Adrenal gland (tissue), 12 donors: ENCODE results near the gene KIF26B. TPM values are rescaled to one million over a fixed set of nuclear protein-coding genes. Genes with fewer than 3 reads are reported as not detected.

Experiments used
- DNase-seq, 7 donors: peaks; one replicate each; pipeline ENCODE4 v3.0.0-alpha.2; 2019 to 2020
- H3K27ac ChIP-seq, 5 donors: fragments of 200-600 bp; sonication (generic) in 4 of 5; 1 replicate in 3 of 5; 2 replicates in 2 of 5; pipeline versions ENCODE4 v1.5.1 to v1.8.0; 2016 to 2020; ENCODE audit warnings: mild to moderate bottlenecking in 1 of 5
- H3K27me3 ChIP-seq: fragments of 200-600 bp; 2 replicates; pipeline ENCODE4 v1.8.0; 2021
- H3K36me3 ChIP-seq, 2 donors: fragments of 200-600 bp; replicated peaks in 1 of 2; 1 replicate in 1 of 2; 2 replicates in 1 of 2; pipeline versions ENCODE4 v1.5.1 to v1.8.0; 2018 to 2022
- H3K4me1 ChIP-seq, 2 donors: fragments of 200-600 bp; replicated peaks in 1 of 2; 1 replicate in 1 of 2; 2 replicates in 1 of 2; pipeline versions ENCODE4 v1.5.1 to v1.8.0; 2018 to 2021
- H3K4me3 ChIP-seq, 4 donors: fragments of 200-600 bp; sonication (generic) in 3 of 4; one replicate each; pipeline ENCODE4 v1.5.1; 2016 to 2018
- H3K9me3 ChIP-seq, 3 donors: fragments of 200-600 bp; sonication (generic) in 1 of 3; replicated peaks in 1 of 3; 1 replicate in 2 of 3; 2 replicates in 1 of 3; pipeline versions ENCODE4 v1.5.1 to v1.8.0; 2016 to 2021
- CTCF ChIP-seq, 6 experiments: fragments of 450-650 bp in 4 of 6; fragments of 200-600 bp in 2 of 6; sonication (generic) in 1 of 6; IDR thresholded peaks; 1 replicate in 5 of 6; 2 replicates in 1 of 6; pipeline versions ENCODE4 v1.5.1 to v1.8.0; 2016 to 2021; ENCODE audit warnings: antibody characterized with exemption in 6 of 6, mild to moderate bottlenecking in 2 of 6, moderate library complexity in 1 of 6
- POLR2A ChIP-seq, 2 donors: fragments of 450-650 bp; IDR thresholded peaks; one replicate each; pipeline ENCODE4 v1.6.1; 2017; ENCODE audit warnings: antibody characterized with exemption in 2 of 2, mild to moderate bottlenecking in 2 of 2, moderate library complexity in 1 of 2
- WGBS, 4 donors: extraction: QIAGEN DNeasy Blood & Tissue Kit in 2 of 4; methylation state at CpG; one replicate each; pipeline versions ENCODE4 v1.1.5 to v1.1.7; 2013 to 2017; 5-methylcytosine and 5-hydroxymethylcytosine counted together
- intact Hi-C, 2 donors: fragments of 100-400 bp; cut with DNase I; formaldehyde crosslinking; loops; one replicate each; pipeline versions ENCODE4 v1.14.1 to v1.15.0; 2022 to 2023
- polyA plus RNA-seq, 3 donors: library from polyadenylated mRNA; stranded (reverse); fragments of 200-250 nt in 2 of 3; fragments of 350-450 nt in 1 of 3; fragmentation: Illumina TruSeq in 1 of 3; extraction: RNeasy Lipid Tissue Mini Kit (QIAGEN cat#74804) in 1 of 3; gene quantifications; one replicate each; pipeline ENCODE4 v1.2.3, GENCODE V29; 2013 to 2014
- total RNA-seq, 9 donors: library from RNA; depleted of rRNA in 4 of 9; stranded (reverse); fragments of >200 nt in 4 of 9; fragments of 120-200 nt in 1 of 9; fragmentation: NEBNext Ultra II Directional in 1 of 9; extraction: Animal tissue kit (Norgen Biotek cat#: 25700) in 1 of 9; gene quantifications; one replicate each; pipeline versions ENCODE4 v1.1.0 to v1.2.4, GENCODE V29; 2013 to 2023
- donor health status: healthy with polysubstance abuse.
- donor health status: Bipolar disorder and iron deficiency.
- donor health status: DM: yes; HTN: yes; CAD: no.
- donor health status: DM: no; HTN: no; CAD: no.
- donor health status: DM: no; HTN: no; CAD: no.
- donor health status: DM: yes; HTN: yes; CAD: no.

Gene KIF26B
- total and polyA plus RNA-seq, 12 donors = 0.20 to 4.6 (median 2.6) TPM

- DNase-seq = no peak
- H3K27ac ChIP-seq = no peak overlapping the region
- H3K27me3 ChIP-seq = no peaks in the 10 kb centered on the region
- intact Hi-C loops = no loop called here
- H3K36me3 ChIP-seq = no peaks in the 10 kb centered on the region
- no peak for TF ChIP-seq CTCF (IDR thresholded peaks at IDR 0.05)
- TF ChIP-seq POLR2A (IDR thresholded peaks at IDR 0.05) = no peak
- no peak overlapping the region for H3K4me3 ChIP-seq
- WGBS, 4 donors = 83 to 91% (median 86%) methylated on average over 4 of the region's 4 CpGs
- H3K4me1 ChIP-seq = no peaks in the 10 kb centered on the region
- H3K9me3 ChIP-seq = no peaks in the 10 kb centered on the region
Measured at GRCh38 chr1:245279346-245279745, 124.6 kb downstream of the KIF26B start.

- H3K4me3 ChIP-seq = no peak overlapping the region
- TF ChIP-seq POLR2A (IDR thresholded peaks at IDR 0.05) (no peak), CTCF (IDR thresholded peaks at IDR 0.05) (no peak)
- intact Hi-C loops = no loop called here
- no peak for DNase-seq
- H3K9me3 ChIP-seq = no peaks in the 10 kb centered on the region
- 96 to 98% (median 97%) methylated on average over 12 of the region's 12 CpGs for WGBS, 4 donors
- H3K27ac ChIP-seq = no peak overlapping the region
- no peaks in the 10 kb centered on the region for H3K27me3 ChIP-seq
- H3K4me1 ChIP-seq = no peaks in the 10 kb centered on the region
- no peaks in the 10 kb centered on the region for H3K36me3 ChIP-seq
Measured at GRCh38 chr1:245283001-245283400, 128.2 kb downstream of the KIF26B start.

- intact Hi-C loops = no loop called here
- no peak for DNase-seq
- Histone ChIP-seq H3K4me3 (no peak overlapping the region), H3K9me3 (no peaks in the 10 kb centered on the region), H3K4me1 (no peaks in the 10 kb centered on the region), H3K27me3 (no peaks in the 10 kb centered on the region), H3K27ac (no peak overlapping the region), H3K36me3 (no peaks in the 10 kb centered on the region)
- WGBS, 4 donors = 71 to 76% (median 73%) methylated on average over 4 of the region's 4 CpGs
- TF ChIP-seq CTCF (IDR thresholded peaks at IDR 0.05) (no peak), POLR2A (IDR thresholded peaks at IDR 0.05) (no peak)
Measured at GRCh38 chr1:245285168-245285567, 130.4 kb downstream of the KIF26B start.

GRCh38 chr1:245288796-245289195 is 134.0 kb downstream of the KIF26B start:
- no peaks in the 10 kb centered on the region for H3K9me3 ChIP-seq
- H3K27ac ChIP-seq = no peak overlapping the region
- H3K27me3 ChIP-seq = no peaks in the 10 kb centered on the region
- no peak for DNase-seq
- WGBS, 4 donors = 75 to 86% (median 79%) methylated on average over 1 of the region's 1 CpG
- H3K4me1 ChIP-seq = no peaks in the 10 kb centered on the region
- intact Hi-C loops = no loop called here
- no peak overlapping the region for H3K4me3 ChIP-seq
- TF ChIP-seq POLR2A (IDR thresholded peaks at IDR 0.05) = no peak
- TF ChIP-seq CTCF (IDR thresholded peaks at IDR 0.05) = no peak
- no peaks in the 10 kb centered on the region for H3K36me3 ChIP-seq
